Measurements from ENCODE around the gene ASAP2. TPM values are rescaled to one million over a fixed set of nuclear protein-coding genes. Genes with fewer than 3 reads are reported as not detected.

The ASAP2 gene
- total RNA-seq, 1 donor from 2014 or later = 10.0 TPM

DNA sequence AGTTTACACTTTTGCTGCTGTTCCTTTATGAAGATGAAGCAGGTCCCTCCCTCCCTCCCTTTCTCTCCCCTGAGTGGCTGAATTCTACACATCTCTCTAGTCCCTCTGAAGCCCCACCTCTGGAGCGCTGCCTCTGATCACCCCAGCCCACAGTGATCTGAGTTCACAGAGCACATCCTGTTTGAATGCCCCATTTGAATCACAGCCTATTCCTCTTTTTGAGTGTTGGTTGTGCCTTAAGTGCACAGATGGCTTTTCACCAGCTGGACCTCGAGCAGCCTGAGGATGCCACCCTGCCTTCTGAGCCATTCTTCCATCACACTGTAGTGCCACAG lies 129.6 kb downstream of the ASAP2 start:
- peaks cover 17% of the 10 kb centered on the region for H3K36me3 ChIP-seq
- TF ChIP-seq, protein P1, sequence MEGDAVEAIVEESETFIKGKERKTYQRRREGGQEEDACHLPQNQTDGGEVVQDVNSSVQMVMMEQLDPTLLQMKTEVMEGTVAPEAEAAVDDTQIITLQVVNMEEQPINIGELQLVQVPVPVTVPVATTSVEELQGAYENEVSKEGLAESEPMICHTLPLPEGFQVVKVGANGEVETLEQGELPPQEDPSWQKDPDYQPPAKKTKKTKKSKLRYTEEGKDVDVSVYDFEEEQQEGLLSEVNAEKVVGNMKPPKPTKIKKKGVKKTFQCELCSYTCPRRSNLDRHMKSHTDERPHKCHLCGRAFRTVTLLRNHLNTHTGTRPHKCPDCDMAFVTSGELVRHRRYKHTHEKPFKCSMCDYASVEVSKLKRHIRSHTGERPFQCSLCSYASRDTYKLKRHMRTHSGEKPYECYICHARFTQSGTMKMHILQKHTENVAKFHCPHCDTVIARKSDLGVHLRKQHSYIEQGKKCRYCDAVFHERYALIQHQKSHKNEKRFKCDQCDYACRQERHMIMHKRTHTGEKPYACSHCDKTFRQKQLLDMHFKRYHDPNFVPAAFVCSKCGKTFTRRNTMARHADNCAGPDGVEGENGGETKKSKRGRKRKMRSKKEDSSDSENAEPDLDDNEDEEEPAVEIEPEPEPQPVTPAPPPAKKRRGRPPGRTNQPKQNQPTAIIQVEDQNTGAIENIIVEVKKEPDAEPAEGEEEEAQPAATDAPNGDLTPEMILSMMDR (IDR thresholded peaks at IDR 0.05; ENCODE audit: borderline replicate concordance) = no peak
- no peaks in the 10 kb centered on the region for H3K9me3 ChIP-seq (replicated peaks)
- H3K4me3 ChIP-seq = no peak overlapping the region
- H3K27me3 ChIP-seq (ENCODE audit: low read depth) = no peaks in the 10 kb centered on the region
- peaks cover 29% of the 10 kb centered on the region for H3K4me1 ChIP-seq
- peak overlapping the region; percentile 47 for H3K27ac ChIP-seq (replicated peaks)
- intact Hi-C loops (cut with micrococcal nuclease) = no loop called here
- no peak for DNase-seq

DNA sequence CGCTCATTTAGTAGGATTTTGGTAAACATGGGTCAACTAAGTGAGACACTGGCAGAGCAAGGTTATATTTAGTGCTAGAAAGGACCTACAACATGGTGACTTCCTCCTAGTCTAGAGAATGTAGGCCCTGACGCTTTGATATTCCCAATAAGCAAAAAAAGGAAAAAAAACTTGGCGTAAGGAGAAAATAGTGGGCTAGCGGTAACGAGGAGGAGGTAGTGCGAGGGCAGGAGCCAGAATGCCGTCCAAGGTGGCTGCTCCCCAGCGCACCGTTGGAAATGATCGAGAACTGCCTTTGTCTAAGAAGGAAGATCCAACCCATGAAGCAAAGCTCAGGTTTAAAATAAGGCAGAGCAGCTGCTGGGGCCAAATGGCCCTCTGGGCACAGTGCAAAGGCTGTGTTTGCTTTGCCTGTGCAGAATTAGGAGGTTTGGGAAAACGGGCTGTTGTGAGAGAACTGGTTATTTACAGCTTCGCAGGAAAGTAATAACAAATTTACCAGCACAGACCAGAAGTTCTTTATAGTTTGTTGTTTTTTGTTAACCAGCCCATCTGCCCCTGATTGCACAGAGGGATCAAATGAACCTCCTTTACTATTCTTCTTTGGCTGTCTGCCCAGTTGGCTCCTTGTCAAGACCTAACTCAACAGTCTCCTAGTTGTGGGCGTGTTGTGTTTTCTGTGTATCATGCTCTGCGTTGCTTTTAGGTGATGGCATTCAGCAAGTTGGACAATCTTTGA lies 130.1 kb downstream of the ASAP2 start:
- Histone ChIP-seq H3K27ac (replicated peaks) (peak overlapping the region; percentile 47), H3K9me3 (replicated peaks) (no peaks in the 10 kb centered on the region), H3K27me3 (ENCODE audit: low read depth) (no peaks in the 10 kb centered on the region), H3K36me3 (peaks cover 17% of the 10 kb centered on the region), H3K4me1 (peaks cover 24% of the 10 kb centered on the region), H3K4me3 (no peak overlapping the region)
- intact Hi-C loops (cut with micrococcal nuclease) = no loop called here
- TF ChIP-seq, protein P1 (IDR thresholded peaks at IDR 0.05; ENCODE audit: borderline replicate concordance) = no peak
- no peak for DNase-seq

DNA sequence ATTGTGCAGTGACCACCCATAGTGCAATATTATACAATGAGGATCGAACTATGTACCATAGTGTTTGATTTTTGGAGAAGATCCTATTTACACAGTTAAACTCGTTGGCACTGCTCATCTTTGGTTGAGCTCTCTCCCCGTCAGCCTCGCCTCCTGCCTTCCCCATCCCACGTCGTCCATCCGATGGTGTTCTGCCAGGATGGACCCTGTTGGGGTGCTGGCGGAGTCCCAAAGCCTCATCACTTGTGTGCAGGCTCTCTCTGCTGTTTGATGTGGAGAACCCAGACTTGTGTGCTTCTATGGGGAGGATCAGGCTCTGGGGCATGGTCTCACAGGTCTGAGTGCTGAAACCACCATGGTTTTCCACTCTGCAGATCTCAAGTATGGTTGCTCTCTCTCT lies 131.3 kb downstream of the ASAP2 start:
- Histone ChIP-seq H3K36me3 (peaks cover 26% of the 10 kb centered on the region), H3K27me3 (ENCODE audit: low read depth) (no peaks in the 10 kb centered on the region), H3K27ac (replicated peaks) (no peak overlapping the region), H3K9me3 (replicated peaks) (no peaks in the 10 kb centered on the region), H3K4me3 (no peak overlapping the region), H3K4me1 (peaks cover 22% of the 10 kb centered on the region)
- intact Hi-C loops (cut with micrococcal nuclease) = no loop called here
- DNase-seq = no peak
- TF ChIP-seq, protein P1 (IDR thresholded peaks at IDR 0.05; ENCODE audit: borderline replicate concordance) = no peak

DNA sequence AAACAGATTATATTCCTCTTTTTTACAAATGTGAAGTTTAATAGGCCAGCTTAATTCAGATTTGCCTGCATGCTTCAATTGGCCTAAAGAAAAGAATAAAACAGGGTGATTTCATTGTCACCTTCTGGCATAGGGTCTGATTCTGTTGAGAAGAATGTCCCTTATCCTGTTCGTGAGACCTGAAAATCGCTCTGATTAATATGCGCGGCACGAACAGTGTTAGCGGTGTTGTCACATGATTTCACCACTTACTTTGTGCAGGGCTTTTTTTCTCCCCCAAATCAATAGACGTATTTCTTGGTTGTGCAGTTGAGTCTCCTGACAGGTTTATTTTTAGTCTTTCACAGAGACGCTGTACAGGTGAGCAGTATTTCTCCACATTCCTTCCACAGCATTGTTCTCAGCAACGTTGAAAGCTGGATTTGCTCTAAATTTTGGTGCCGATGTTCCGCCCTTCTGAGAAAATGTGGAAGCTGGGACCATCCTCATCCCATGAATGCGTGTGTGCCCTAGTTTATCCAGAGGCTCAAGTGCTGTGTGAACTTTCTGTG lies 134.8 kb downstream of the ASAP2 start:
- no peak overlapping the region for H3K4me3 ChIP-seq
- H3K27me3 ChIP-seq (ENCODE audit: low read depth) = no peaks in the 10 kb centered on the region
- intact Hi-C loops (cut with micrococcal nuclease) = no loop called here
- TF ChIP-seq, protein P1 (IDR thresholded peaks at IDR 0.05; ENCODE audit: borderline replicate concordance) = no peak
- peaks cover 32% of the 10 kb centered on the region for H3K36me3 ChIP-seq
- H3K9me3 ChIP-seq (replicated peaks) = no peaks in the 10 kb centered on the region
- no peak overlapping the region for H3K27ac ChIP-seq (replicated peaks)
- H3K4me1 ChIP-seq = peaks cover 21% of the 10 kb centered on the region
- DNase-seq = no peak

DNA sequence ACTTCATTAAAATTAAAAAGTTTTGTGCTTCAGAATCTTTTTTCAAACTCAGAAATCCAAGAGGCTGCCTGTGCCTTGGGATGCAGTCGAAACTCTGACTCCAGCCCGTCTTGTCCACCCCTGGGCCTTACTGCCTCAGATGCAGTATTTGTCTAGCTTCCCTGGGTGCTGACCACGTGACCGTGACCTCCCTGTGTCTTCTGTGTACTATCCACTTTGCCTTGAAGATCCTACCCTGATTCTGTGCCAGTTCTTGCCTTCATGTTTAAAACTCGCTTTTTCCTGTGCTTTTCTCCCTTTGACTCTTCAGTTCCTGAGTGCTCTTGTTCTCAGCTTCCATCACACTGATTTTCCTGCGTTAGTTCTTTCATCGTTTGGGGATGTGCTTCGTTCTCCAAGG lies 136.0 kb downstream of the ASAP2 start:
- intact Hi-C loops (cut with micrococcal nuclease) = no loop called here
- no peak overlapping the region for H3K4me3 ChIP-seq
- H3K27me3 ChIP-seq (ENCODE audit: low read depth) = no peaks in the 10 kb centered on the region
- H3K9me3 ChIP-seq (replicated peaks) = no peaks in the 10 kb centered on the region
- DNase-seq = no peak
- TF ChIP-seq, protein P1 (IDR thresholded peaks at IDR 0.05; ENCODE audit: borderline replicate concordance) = no peak
- peaks cover 32% of the 10 kb centered on the region for H3K36me3 ChIP-seq
- no peak overlapping the region for H3K27ac ChIP-seq (replicated peaks)
- peaks cover 22% of the 10 kb centered on the region for H3K4me1 ChIP-seq
